ENCODE data around the gene TMEM128.

DNA sequence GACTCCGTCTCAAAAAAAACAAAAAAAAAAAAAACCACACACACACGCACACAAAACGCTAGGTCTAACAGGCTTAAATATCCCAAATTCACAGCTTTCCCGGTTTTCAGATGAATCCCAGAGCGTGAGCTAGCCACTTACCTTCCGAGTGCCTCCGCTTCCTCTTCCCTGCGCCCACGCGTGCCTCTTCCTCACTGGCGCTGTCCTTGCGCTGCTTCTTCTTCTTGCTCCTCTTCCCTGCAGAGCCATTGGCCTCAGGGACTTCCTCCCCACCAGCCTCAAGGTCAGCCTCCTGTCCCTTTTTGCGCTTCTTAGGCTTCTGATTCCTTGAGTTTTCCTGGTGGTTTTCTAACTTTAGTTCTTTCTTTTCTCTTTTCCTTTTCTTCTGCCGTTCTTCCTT is 26.2 kb upstream of the TMEM128 start:
- TF ChIP-seq EZH2 (optimal IDR thresholded peaks at IDR 0.05; ENCODE audit: low read depth, low read length) (no peak), EZH2phosphoT487 (IDR thresholded peaks at IDR 0.05; ENCODE audit: low read length) (no peak)
- TF ChIP-seq, protein P1, sequence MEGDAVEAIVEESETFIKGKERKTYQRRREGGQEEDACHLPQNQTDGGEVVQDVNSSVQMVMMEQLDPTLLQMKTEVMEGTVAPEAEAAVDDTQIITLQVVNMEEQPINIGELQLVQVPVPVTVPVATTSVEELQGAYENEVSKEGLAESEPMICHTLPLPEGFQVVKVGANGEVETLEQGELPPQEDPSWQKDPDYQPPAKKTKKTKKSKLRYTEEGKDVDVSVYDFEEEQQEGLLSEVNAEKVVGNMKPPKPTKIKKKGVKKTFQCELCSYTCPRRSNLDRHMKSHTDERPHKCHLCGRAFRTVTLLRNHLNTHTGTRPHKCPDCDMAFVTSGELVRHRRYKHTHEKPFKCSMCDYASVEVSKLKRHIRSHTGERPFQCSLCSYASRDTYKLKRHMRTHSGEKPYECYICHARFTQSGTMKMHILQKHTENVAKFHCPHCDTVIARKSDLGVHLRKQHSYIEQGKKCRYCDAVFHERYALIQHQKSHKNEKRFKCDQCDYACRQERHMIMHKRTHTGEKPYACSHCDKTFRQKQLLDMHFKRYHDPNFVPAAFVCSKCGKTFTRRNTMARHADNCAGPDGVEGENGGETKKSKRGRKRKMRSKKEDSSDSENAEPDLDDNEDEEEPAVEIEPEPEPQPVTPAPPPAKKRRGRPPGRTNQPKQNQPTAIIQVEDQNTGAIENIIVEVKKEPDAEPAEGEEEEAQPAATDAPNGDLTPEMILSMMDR (IDR thresholded peaks at IDR 0.05; ENCODE audit: low read length) = no peak
